Stimulated activated CD8-positive, alpha-beta memory T cell treated with anti-CD3 and anti-CD28 coated beads, Interleukin-12 subunit alpha, Interleukin-12 subunit beta, amount 100 ng/mL, for 24 hours (primary cell): ENCODE results near the gene NBEA.
"Not testable (repeated sequence)": the region's sequence is repeated elsewhere in the genome, so short reads cannot be mapped to it uniquely, and the experiment has no call there.

Source experiments
- DNase-seq: peaks from one replicate; pipeline ENCODE4 v3.0.0-alpha.2; 2020; ENCODE audit errors: extremely low read depth

Gene NBEA

GRCh38 chr13:35389535-35389934, 447.5 kb downstream of the NBEA start:
- DNase-seq: no peak

- DNase-seq: no peak
Measured at GRCh38 chr13:35392768-35393167, 450.7 kb downstream of the NBEA start.

- DNase-seq: no peak
Measured at GRCh38 chr13:35393886-35394285, 451.8 kb downstream of the NBEA start.

GRCh38 chr13:35408285-35408684, 466.2 kb downstream of the NBEA start:
- not testable (repeated sequence) for DNase-seq

GRCh38 chr13:35411059-35411744, 469.1 kb downstream of the NBEA start:
- DNase-seq: no peak

GRCh38 chr13:35448465-35448864, 506.4 kb downstream of the NBEA start:
- DNase-seq: no peak

- DNase-seq: no peak
Measured at GRCh38 chr13:35449821-35450220, 507.8 kb downstream of the NBEA start.

- DNase-seq: no peak
Measured at GRCh38 chr13:35455022-35455421, 513.0 kb downstream of the NBEA start.

GRCh38 chr13:35457258-35457657, 515.2 kb downstream of the NBEA start:
- no peak for DNase-seq

GRCh38 chr13:35460061-35460460, 518.0 kb downstream of the NBEA start:
- no peak for DNase-seq

GRCh38 chr13:35465371-35465770, 523.3 kb downstream of the NBEA start:
- no peak for DNase-seq

GRCh38 chr13:35468195-35468594, 526.1 kb downstream of the NBEA start:
- no peak for DNase-seq

- DNase-seq: no peak
Measured at GRCh38 chr13:35469806-35470525, 527.9 kb downstream of the NBEA start.

- DNase-seq: no peak
Measured at GRCh38 chr13:35470671-35471661, 528.9 kb downstream of the NBEA start.

- no peak for DNase-seq
Measured at GRCh38 chr13:35471706-35472322, 529.7 kb downstream of the NBEA start.

GRCh38 chr13:35472323-35472881, 530.3 kb downstream of the NBEA start:
- DNase-seq: no peak

- no peak for DNase-seq
Measured at GRCh38 chr13:35473206-35473775, 531.2 kb downstream of the NBEA start.

GRCh38 chr13:35473802-35474201, 531.7 kb downstream of the NBEA start:
- DNase-seq: no peak

GRCh38 chr13:35474496-35475211, 532.6 kb downstream of the NBEA start:
- no peak for DNase-seq

- no peak for DNase-seq
Measured at GRCh38 chr13:35475212-35475959, 533.3 kb downstream of the NBEA start.
